HG02798 (cell line): Measurements from ENCODE around the gene QSOX1.

Experiments used
- ATAC-seq: cut with Tn5 transposase; IDR thresholded peaks from one replicate; pipeline ENCODE4 v1.9.1; 2021; ENCODE audit warnings: mild to moderate bottlenecking; ENCODE audit not compliant: unreplicated experiment, poor library complexity

The QSOX1 gene

GRCh38 chr1:180206581-180206980, 51.9 kb downstream of the QSOX1 start:
- ATAC-seq: no peak

GRCh38 chr1:180208264-180208663, 53.6 kb downstream of the QSOX1 start:
- ATAC-seq: no peak

GRCh38 chr1:180210008-180210620, 55.4 kb downstream of the QSOX1 start:
- no peak for ATAC-seq

- ATAC-seq: no peak
Observed at GRCh38 chr1:180211156-180211859, 56.6 kb downstream of the QSOX1 start.

- ATAC-seq: no peak
Observed at GRCh38 chr1:180211860-180212229, 57.2 kb downstream of the QSOX1 start.

- no peak for ATAC-seq
Observed at GRCh38 chr1:180213401-180214170, 58.9 kb downstream of the QSOX1 start.

- no peak for ATAC-seq
Observed at GRCh38 chr1:180215856-180216625, 61.4 kb downstream of the QSOX1 start.

- no peak for ATAC-seq
Observed at GRCh38 chr1:180217006-180217405, 62.3 kb downstream of the QSOX1 start.

GRCh38 chr1:180218806-180219765, 64.4 kb downstream of the QSOX1 start:
- no peak for ATAC-seq

GRCh38 chr1:180219776-180220175, 65.1 kb downstream of the QSOX1 start:
- no peak for ATAC-seq

GRCh38 chr1:180221462-180221861, 66.8 kb downstream of the QSOX1 start:
- ATAC-seq: no peak

- no peak for ATAC-seq
Observed at GRCh38 chr1:180224902-180225301, 70.2 kb downstream of the QSOX1 start.

GRCh38 chr1:180225403-180225802, 70.7 kb downstream of the QSOX1 start:
- ATAC-seq: no peak

GRCh38 chr1:180227861-180228647, 73.4 kb downstream of the QSOX1 start:
- no peak for ATAC-seq

GRCh38 chr1:180228648-180229482, 74.2 kb downstream of the QSOX1 start:
- peak; percentile 12 for ATAC-seq

- ATAC-seq: peak; percentile 49
Observed at GRCh38 chr1:180229483-180230415, 75.1 kb downstream of the QSOX1 start, which contains the start of gene LHX4. LHX4 (plus strand) TSS chr1:180230264; CDS start chr1:180230530, 266 bp downstream.

- ATAC-seq: no peak
Observed at GRCh38 chr1:180230416-180230790, 75.7 kb downstream of the QSOX1 start.
